ENCODE results near the gene ADCK1. TPM values are rescaled to one million over a fixed set of nuclear protein-coding genes. Genes with fewer than 3 reads are reported as not detected.
A peak's percentile ranks its signal among the peaks of the same experiment; 100 is the strongest.

ADCK1 gene
- total and polyA plus RNA-seq, 9 of the 15 experiments (the other 6 are each of a cell fraction or from before 2014, with no cell fraction given), result 2.8 to 8.9 (median 4.3) TPM

DNA sequence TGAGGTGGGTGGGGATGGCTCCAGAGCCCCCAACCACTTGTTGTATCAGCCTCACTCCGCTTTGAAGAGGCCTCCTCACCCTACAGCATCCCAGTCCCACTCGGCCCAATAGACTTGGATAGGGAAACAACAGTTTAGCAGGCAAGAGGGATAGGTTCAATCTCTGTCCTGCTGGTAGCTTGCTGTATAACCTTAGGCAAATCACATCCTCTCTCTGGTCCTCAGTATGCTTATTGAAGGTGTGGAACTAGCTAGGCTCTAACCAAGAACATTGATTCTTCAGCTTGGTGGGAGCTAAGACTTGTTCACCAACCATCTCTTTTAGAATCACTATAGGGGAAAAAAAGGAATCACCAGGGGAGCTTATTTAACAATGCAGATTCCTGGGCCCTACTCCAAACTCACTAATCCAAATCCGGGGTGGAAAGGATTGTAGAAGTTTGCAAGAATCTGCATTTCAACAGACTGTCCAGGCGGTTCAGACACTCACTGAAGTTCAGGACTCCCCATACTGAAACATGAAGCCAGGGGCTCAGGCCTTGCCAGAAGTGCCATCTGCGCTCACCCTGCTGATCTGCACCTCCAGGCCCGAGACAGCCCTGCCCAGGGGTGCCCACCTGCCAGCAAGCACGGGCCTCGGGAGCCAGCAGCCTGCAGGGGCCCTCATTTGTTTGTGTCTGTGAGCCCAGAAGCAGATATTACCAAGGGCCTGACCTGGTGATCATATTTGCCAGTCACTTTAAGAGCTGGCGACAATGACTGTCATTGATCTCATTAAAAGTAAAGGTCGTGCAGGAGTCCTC, 113.0 kb downstream of the ADCK1 start:
- in situ Hi-C loops (cut with MboI) (no loop called here), intact Hi-C loops (cut with micrococcal nuclease) (no loop called here)
- Histone ChIP-seq H3K4me1 (replicated peaks in 1 of 2; ENCODE audit: control insufficient read depth in 2 of 2, insufficient read depth in 2 of 2, low read length in 2 of 2) (peaks cover 40 to 59% of the 10 kb centered on the region in 2 experiments), H2AFZ (ENCODE audit: low read depth, low read length) (peak overlapping the region; percentile 65; the same call in 1 of the 2 replicates), H3K9ac (ENCODE audit: insufficient read depth in 1 of 2, low read depth in 2 of 2, low read length in 2 of 2) (peak overlapping the region; percentile 49 to 63; a peak in 2 of 4 replicates), H3K79me2 (ENCODE audit: control insufficient read depth, insufficient read depth, low read length) (no peaks in the 10 kb centered on the region), H3K36me3 (ENCODE audit: control insufficient read depth, insufficient read depth, low read length) (no peaks in the 10 kb centered on the region; the same call in 1 of the 3 replicates), H3K9me3 (replicated peaks; ENCODE audit: control insufficient read depth, insufficient read depth, low read depth, low read length) (no peaks in the 10 kb centered on the region), H3K27ac (ENCODE audit: extremely low read depth, low read depth, low read length) (peak overlapping the region; percentile 88), H3K4me3 (no peak overlapping the region), H3K27me3 (ENCODE audit: control insufficient read depth in 2 of 2, insufficient read depth in 2 of 2, low read length in 2 of 2) (no peaks in the 10 kb centered on the region), H3K4me2 (ENCODE audit: insufficient read depth, low read length) (no peak overlapping the region), H3K9me1 (ENCODE audit: control insufficient read depth, insufficient read depth, low read length) (no peaks in the 10 kb centered on the region), H4K20me1 (replicated peaks; ENCODE audit: control insufficient read depth, insufficient read depth, low read length) (no peaks in the 10 kb centered on the region)
- CTCF ChIA-PET (ENCODE audit: low intra/inter-chr PET ratio), result no interaction called here
- 75% methylated on average over 10 of the region's 10 CpGs for WGBS (ENCODE audit: insufficient coverage, low coverage, missing lambda C conversion rate)
- POLR2A ChIA-PET, result interaction anchor here (0.7 to 4.0 kb wide), 5 partner anchors 10 to 93 kb away, joined by 3 to 18 read pairs (median 7); no protein-coding TSS in a partner anchor
- BruUV-seq (replicated peaks), result no TSS peak
- TF ChIP-seq IRF9 (tag; IDR thresholded peaks at IDR 0.05) (no peak), UBTF (IDR thresholded peaks at IDR 0.05; ENCODE audit: borderline replicate concordance in 1 of 2, low read depth in 2 of 2, low read length in 2 of 2) (no peak), ZC3H4 (CRISPR knock-in tag; IDR thresholded peaks at IDR 0.05; ENCODE audit: borderline replicate concordance) (no peak)
- FAIRE-seq (no peak), DNase-seq (ENCODE audit: extremely low read depth in 1 of 4, low spot score in 3 of 4) (no peak), ATAC-seq (no peak)

Measured in K562 (cell line).